Neural cell (in vitro differentiated cells): ENCODE results near the gene PDE10A. TPM values are rescaled to one million over a fixed set of nuclear protein-coding genes. Genes with fewer than 3 reads are reported as not detected.

Source experiments
- H2AFZ ChIP-seq: fragments of 200-600, 300-800 bp; sonication (generic), shearing (Covaris generic); 2 replicates; pipeline ENCODE4 v1.6.0; 2014; ENCODE audit warnings: low read depth, mild to moderate bottlenecking, antibody characterized with exemption, low read length, moderate library complexity
- H3F3A ChIP-seq: fragments of 200-600 bp; shearing (Covaris generic); 2 replicates; pipeline ENCODE4 v1.6.1; 2016; ENCODE audit warnings: mild to moderate bottlenecking, moderate library complexity, mixed read lengths, antibody characterized with exemption, low read length; ENCODE audit not compliant: insufficient read depth, poor library complexity, severe bottlenecking
- H3K27ac ChIP-seq: fragments of 200-600, 300-800 bp; sonication (generic), shearing (Covaris generic); 2 replicates; pipeline ENCODE4 v1.5.1; 2014; ENCODE audit warnings: mild to moderate bottlenecking, low read length, moderate library complexity
- H3K27me3 ChIP-seq: fragments of 300-800, 200-600 bp; sonication (generic), shearing (Covaris generic); 2 replicates; pipeline ENCODE4 v1.6.0; 2014; ENCODE audit warnings: mild to moderate bottlenecking, low read depth, low read length, moderate library complexity; ENCODE audit not compliant: insufficient read depth
- H3K36me3 ChIP-seq: fragments of 300-800, 200-600 bp; sonication (generic), shearing (Covaris generic); 2 replicates; pipeline ENCODE4 v1.5.1; 2014; ENCODE audit warnings: mild to moderate bottlenecking, antibody characterized with exemption, low read length, moderate library complexity; ENCODE audit not compliant: insufficient read depth
- H3K4me2 ChIP-seq: fragments of 300-800, 200-600 bp; sonication (generic), shearing (Covaris generic); 2 replicates; pipeline ENCODE4 v1.6.0; 2014; ENCODE audit warnings: mild to moderate bottlenecking, low read length
- H3K4me3 ChIP-seq: fragments of 300-800, 200-600 bp; sonication (generic), shearing (Covaris generic); 2 replicates; pipeline ENCODE4 v1.5.1; 2014; ENCODE audit warnings: mild to moderate bottlenecking, low read length, moderate library complexity
- H3K79me2 ChIP-seq: fragments of 200-600 bp; shearing (Covaris generic); replicated peaks from 2 replicates; pipeline ENCODE4 v1.6.0; 2014; ENCODE audit warnings: mild to moderate bottlenecking, low read length, moderate library complexity; ENCODE audit not compliant: insufficient read depth
- H3K9ac ChIP-seq: fragments of 300-800, 200-600 bp; sonication (generic), shearing (Covaris generic); 2 replicates; pipeline ENCODE4 v1.6.1; 2016; ENCODE audit warnings: mild to moderate bottlenecking, low read length, mixed read lengths
- H3K9me2 ChIP-seq: fragments of 200-600 bp; shearing (Covaris generic); 2 replicates; pipeline ENCODE4 v1.6.1; 2016; ENCODE audit warnings: mild to moderate bottlenecking, low read length, mixed read lengths; ENCODE audit not compliant: insufficient read depth
- H3K9me3 ChIP-seq: fragments of 200-600, 300-800 bp; sonication (generic), shearing (Covaris generic); 2 replicates; pipeline ENCODE4 v1.6.1; 2016; ENCODE audit warnings: mild to moderate bottlenecking, mixed run types, low read length, moderate library complexity, mixed read lengths
- H4K20me1 ChIP-seq: fragments of 200-600 bp; shearing (Covaris generic); 2 replicates; pipeline ENCODE4 v1.6.1; 2016; ENCODE audit warnings: mild to moderate bottlenecking, mixed run types; ENCODE audit not compliant: insufficient read depth
- EP300 ChIP-seq: fragments of 450-650 bp; conservative IDR thresholded peaks from 2 replicates; pipeline ENCODE4 v1.6.1; 2014; ENCODE audit warnings: antibody characterized with exemption, mild to moderate bottlenecking, moderate library complexity; ENCODE audit not compliant: poor library complexity, severe bottlenecking
- EZH2 ChIP-seq: fragments of 200-600, 300-800 bp; shearing (Covaris generic), sonication (generic); IDR thresholded peaks from 2 replicates; pipeline ENCODE4 v1.6.1; 2014; ENCODE audit warnings: antibody characterized with exemption, low read length, borderline replicate concordance, mild to moderate bottlenecking; ENCODE audit not compliant: insufficient read depth, poor library complexity, severe bottlenecking
- MXI1 ChIP-seq: fragments of 450-650 bp; conservative IDR thresholded peaks from 2 replicates; pipeline ENCODE4 v1.6.1; 2014; ENCODE audit warnings: antibody characterized with exemption, mild to moderate bottlenecking; ENCODE audit not compliant: poor library complexity, severe bottlenecking
- POLR2AphosphoS5 ChIP-seq: IDR thresholded peaks from 2 replicates; pipeline ENCODE4 v1.6.1; 2012
- TAF1 ChIP-seq: IDR thresholded peaks from 2 replicates; pipeline ENCODE4 v1.6.1; 2012; ENCODE audit warnings: low read depth
- polyA plus RNA-seq: library from polyadenylated mRNA; depleted of rRNA; stranded (reverse); fragments of >200 nt; gene quantifications from 2 replicates; pipeline ENCODE4 v1.2.3, GENCODE V29; 2014
- TF ChIP-seq, protein P1 (sequence below): IDR thresholded peaks from 2 replicates; pipeline ENCODE4 v1.6.1; 2012; ENCODE audit warnings: borderline replicate concordance
- TF ChIP-seq, protein P2 (sequence below): fragments of 450-650 bp; IDR thresholded peaks from 2 replicates; pipeline ENCODE4 v1.5.1; 2014; ENCODE audit warnings: antibody characterized with exemption, mild to moderate bottlenecking, moderate library complexity; ENCODE audit not compliant: poor library complexity, severe bottlenecking

PDE10A gene
- polyA plus RNA-seq, 1 donor from 2014 or later = 52.4 TPM

DNA sequence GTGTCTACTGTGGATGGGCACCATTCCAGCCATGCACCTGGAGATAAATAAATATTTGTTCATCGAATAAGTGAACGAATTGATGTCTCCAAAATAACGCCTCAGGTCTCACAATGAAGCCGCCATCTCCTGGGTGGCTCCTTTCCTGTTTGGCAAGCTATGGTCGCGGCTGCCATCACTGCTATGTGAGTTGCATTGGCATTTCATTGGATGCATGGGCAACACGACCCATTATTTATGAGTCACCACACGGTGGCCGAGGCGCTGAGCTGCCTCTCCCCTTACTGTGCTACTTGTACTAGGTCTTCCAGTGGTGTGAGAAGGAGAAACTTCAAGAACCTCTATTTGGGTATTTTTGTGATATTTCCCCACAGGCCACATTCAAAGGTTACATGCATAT, 21.3 kb upstream of the PDE10A start:
- H3K4me2 ChIP-seq = no peak overlapping the region
- no peaks in the 10 kb centered on the region for H3K79me2 ChIP-seq
- H3K36me3 ChIP-seq = no peaks in the 10 kb centered on the region
- no peak for TF ChIP-seq POLR2AphosphoS5
- TF ChIP-seq, protein P1, sequence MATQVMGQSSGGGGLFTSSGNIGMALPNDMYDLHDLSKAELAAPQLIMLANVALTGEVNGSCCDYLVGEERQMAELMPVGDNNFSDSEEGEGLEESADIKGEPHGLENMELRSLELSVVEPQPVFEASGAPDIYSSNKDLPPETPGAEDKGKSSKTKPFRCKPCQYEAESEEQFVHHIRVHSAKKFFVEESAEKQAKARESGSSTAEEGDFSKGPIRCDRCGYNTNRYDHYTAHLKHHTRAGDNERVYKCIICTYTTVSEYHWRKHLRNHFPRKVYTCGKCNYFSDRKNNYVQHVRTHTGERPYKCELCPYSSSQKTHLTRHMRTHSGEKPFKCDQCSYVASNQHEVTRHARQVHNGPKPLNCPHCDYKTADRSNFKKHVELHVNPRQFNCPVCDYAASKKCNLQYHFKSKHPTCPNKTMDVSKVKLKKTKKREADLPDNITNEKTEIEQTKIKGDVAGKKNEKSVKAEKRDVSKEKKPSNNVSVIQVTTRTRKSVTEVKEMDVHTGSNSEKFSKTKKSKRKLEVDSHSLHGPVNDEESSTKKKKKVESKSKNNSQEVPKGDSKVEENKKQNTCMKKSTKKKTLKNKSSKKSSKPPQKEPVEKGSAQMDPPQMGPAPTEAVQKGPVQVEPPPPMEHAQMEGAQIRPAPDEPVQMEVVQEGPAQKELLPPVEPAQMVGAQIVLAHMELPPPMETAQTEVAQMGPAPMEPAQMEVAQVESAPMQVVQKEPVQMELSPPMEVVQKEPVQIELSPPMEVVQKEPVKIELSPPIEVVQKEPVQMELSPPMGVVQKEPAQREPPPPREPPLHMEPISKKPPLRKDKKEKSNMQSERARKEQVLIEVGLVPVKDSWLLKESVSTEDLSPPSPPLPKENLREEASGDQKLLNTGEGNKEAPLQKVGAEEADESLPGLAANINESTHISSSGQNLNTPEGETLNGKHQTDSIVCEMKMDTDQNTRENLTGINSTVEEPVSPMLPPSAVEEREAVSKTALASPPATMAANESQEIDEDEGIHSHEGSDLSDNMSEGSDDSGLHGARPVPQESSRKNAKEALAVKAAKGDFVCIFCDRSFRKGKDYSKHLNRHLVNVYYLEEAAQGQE = no peak
- no peak for TF ChIP-seq MXI1
- H3F3A ChIP-seq = no peaks in the 10 kb centered on the region
- no peaks in the 10 kb centered on the region for H3K27me3 ChIP-seq
- no peaks in the 10 kb centered on the region for H4K20me1 ChIP-seq
- H2AFZ ChIP-seq = no peak overlapping the region
- no peaks in the 10 kb centered on the region for H3K9me2 ChIP-seq
- H3K27ac ChIP-seq = no peak overlapping the region
- H3K9ac ChIP-seq = no peak overlapping the region
- no peaks in the 10 kb centered on the region for H3K9me3 ChIP-seq
- no peak overlapping the region for H3K4me3 ChIP-seq

DNA sequence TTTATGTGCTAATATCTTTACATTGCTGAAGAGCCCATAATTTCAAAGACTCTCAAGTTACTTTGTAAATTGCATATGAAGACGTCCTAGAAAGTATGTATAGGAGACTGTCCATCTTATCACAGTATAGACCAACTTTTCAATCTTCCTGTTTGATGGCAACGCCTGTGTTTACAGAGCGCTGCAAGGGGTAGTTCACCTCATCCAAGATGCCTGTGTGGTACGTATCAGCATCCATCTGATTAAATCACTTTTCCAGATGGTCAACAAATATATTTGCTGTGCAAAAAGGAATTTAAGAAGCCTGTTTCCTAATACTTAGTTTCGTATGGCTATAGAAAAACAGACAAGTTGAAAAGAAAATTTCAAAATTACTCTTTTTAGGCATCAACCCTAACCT, 17.9 kb upstream of the PDE10A start:
- Histone ChIP-seq H3K4me3 (no peak overlapping the region), H4K20me1 (no peaks in the 10 kb centered on the region), H2AFZ (no peak overlapping the region), H3K4me2 (no peak overlapping the region), H3K9me3 (no peaks in the 10 kb centered on the region), H3K27ac (no peak overlapping the region), H3K27me3 (no peaks in the 10 kb centered on the region), H3K9ac (no peak overlapping the region), H3F3A (no peaks in the 10 kb centered on the region), H3K36me3 (no peaks in the 10 kb centered on the region), H3K79me2 (no peaks in the 10 kb centered on the region), H3K9me2 (no peaks in the 10 kb centered on the region)
- TF ChIP-seq TAF1 (no peak), EP300 (no peak)
- TF ChIP-seq, protein P2, sequence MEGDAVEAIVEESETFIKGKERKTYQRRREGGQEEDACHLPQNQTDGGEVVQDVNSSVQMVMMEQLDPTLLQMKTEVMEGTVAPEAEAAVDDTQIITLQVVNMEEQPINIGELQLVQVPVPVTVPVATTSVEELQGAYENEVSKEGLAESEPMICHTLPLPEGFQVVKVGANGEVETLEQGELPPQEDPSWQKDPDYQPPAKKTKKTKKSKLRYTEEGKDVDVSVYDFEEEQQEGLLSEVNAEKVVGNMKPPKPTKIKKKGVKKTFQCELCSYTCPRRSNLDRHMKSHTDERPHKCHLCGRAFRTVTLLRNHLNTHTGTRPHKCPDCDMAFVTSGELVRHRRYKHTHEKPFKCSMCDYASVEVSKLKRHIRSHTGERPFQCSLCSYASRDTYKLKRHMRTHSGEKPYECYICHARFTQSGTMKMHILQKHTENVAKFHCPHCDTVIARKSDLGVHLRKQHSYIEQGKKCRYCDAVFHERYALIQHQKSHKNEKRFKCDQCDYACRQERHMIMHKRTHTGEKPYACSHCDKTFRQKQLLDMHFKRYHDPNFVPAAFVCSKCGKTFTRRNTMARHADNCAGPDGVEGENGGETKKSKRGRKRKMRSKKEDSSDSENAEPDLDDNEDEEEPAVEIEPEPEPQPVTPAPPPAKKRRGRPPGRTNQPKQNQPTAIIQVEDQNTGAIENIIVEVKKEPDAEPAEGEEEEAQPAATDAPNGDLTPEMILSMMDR = no peak

DNA sequence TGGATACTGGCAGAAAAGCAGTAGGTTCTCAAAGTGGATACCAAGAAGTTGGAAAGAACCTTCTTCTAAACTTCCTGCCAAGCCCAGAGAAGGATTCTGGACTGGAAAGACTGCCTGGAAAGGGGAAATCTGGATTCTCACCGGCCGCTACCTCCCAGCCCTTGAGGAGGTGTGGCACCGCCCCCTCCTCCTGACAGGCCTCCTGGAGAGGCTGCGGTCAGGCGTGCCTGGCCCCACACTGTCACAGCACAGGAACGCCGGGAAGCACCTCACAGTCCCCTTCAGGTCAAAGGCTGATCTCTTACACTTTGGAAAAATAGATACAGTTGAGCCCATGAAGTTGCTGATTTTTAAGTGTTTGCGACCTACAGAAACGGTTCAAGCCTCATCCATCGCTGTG, 16.3 kb upstream of the PDE10A start:
- Histone ChIP-seq H2AFZ (no peak overlapping the region), H4K20me1 (no peaks in the 10 kb centered on the region), H3K36me3 (no peaks in the 10 kb centered on the region), H3K79me2 (no peaks in the 10 kb centered on the region), H3K9me3 (no peaks in the 10 kb centered on the region), H3K4me2 (no peak overlapping the region), H3K27ac (no peak overlapping the region), H3K9ac (no peak overlapping the region), H3K9me2 (no peaks in the 10 kb centered on the region), H3K27me3 (no peaks in the 10 kb centered on the region), H3K4me3 (no peak overlapping the region), H3F3A (no peaks in the 10 kb centered on the region)
- TF ChIP-seq, protein P2 = no peak
- TF ChIP-seq EZH2 = no peak
